NT2/D1 (cell line): Measurements from ENCODE around the gene KRTAP10-3.

Experiments
- DNase-seq: peaks from one replicate; pipeline ENCODE4 v3.0.0-alpha.2; 2011; ENCODE audit warnings: low read depth, low spot score
- H3K27me3 ChIP-seq: 2 replicates; pipeline ENCODE4 v1.6.0; 2011; ENCODE audit warnings: mild to moderate bottlenecking; ENCODE audit not compliant: insufficient read length, insufficient read depth
- H3K36me3 ChIP-seq: 2 replicates; pipeline ENCODE4 v1.6.1; 2011; ENCODE audit warnings: mild to moderate bottlenecking, low read length, mixed read lengths; ENCODE audit not compliant: insufficient read depth, insufficient read length
- H3K4me1 ChIP-seq: 2 replicates; pipeline ENCODE4 v1.5.1; 2011; ENCODE audit not compliant: insufficient read depth, insufficient read length
- H3K4me3 ChIP-seq: 2 replicates; pipeline ENCODE4 v1.5.1; 2011; ENCODE audit warnings: low read depth; ENCODE audit not compliant: insufficient read length
- H3K9ac ChIP-seq: 2 replicates; pipeline ENCODE4 v1.6.0; 2011; ENCODE audit warnings: low read depth; ENCODE audit not compliant: insufficient read length
- H3K9me3 ChIP-seq: 2 replicates; pipeline ENCODE4 v1.5.1; 2011; ENCODE audit warnings: mild to moderate bottlenecking, low read length; ENCODE audit not compliant: insufficient read depth
- SUZ12 ChIP-seq: IDR thresholded peaks from 2 replicates; pipeline ENCODE4 v1.6.1; 2011; ENCODE audit not compliant: insufficient read length, insufficient read depth; ENCODE audit errors: extremely low read depth
- YY1 ChIP-seq: IDR thresholded peaks from 2 replicates; pipeline ENCODE4 v1.6.1; 2011; ENCODE audit not compliant: insufficient read length, insufficient read depth
- ZNF274 ChIP-seq: IDR thresholded peaks from 2 replicates; pipeline ENCODE4 v1.6.1; 2011; ENCODE audit warnings: mild to moderate bottlenecking, low read depth, low read length

Gene KRTAP10-3

DNA sequence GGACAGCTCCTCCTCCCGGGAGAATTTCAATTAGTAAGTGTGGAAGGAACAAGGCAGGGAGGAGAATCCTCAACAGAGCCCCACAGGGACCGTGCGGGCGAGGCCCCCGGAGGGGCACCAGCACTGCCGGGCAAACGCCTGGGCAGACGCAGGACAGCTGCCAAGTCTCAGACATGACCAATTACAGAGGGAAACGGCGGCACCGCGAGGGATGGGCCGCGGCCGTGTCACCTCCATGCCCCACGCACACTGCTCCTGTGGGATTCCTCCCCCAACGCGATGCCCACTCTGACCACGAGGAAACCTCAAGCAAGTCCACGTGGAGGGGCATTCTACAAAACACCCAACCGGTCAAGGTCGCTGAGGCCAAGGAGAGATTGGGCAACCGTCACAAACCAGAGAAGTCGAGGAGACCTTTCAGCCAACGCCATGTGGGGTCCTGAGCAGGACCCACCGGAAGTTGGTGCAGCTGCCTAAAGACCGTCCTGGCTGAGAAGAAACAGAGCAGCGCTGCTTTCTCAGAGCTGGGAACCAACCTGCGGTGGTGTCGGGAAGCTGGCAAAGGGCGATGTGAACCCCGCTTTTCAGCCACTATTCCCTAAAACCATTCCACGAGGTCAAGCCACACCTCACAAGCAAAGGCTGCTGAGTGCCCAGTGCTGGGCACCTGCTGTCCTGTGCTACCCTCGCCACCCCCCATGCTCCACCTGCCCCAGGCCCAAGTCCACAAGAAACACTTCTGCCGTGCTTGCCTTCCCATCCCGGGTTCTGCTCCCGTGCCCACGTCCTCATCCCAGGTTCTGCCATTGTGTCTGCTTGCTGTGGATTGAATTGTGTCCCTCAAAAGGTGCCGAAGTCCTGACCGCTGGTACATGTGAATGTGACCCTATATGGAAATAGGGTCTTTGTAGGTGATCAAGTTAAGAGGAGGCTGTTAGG, 13.5 kb upstream of the KRTAP10-3 start:
- TF ChIP-seq ZNF274: no peak
- no peak for TF ChIP-seq SUZ12
- TF ChIP-seq YY1: no peak
- Histone ChIP-seq H3K27me3 (no peaks in the 10 kb centered on the region), H3K9ac (no peak overlapping the region), H3K9me3 (peaks cover 23% of the 10 kb centered on the region), H3K4me1 (peaks cover 3% of the 10 kb centered on the region), H3K36me3 (no peaks in the 10 kb centered on the region), H3K4me3 (no peak overlapping the region)
- DNase-seq: no peak

DNA sequence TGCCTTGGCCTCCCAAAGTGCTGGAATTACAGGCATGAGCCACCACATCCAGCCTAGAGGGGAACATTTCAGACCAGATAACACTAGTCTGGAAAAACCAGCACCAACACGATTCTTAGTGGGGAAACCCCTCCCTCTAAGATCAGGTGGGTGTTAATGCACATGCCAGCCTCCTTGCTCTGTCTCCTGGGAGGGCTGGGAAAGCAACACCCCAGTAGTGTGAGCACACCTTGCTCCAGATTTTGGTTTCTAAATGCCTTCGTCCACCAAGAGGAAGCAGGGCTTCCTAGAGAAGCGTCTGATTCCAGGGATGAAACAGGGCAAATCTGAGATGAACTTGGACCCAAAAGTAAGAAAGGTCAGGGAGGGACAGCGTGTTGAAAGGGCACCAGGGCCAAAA, 12.7 kb upstream of the KRTAP10-3 start:
- Histone ChIP-seq H3K4me1 (peaks cover 3% of the 10 kb centered on the region), H3K27me3 (no peaks in the 10 kb centered on the region), H3K9ac (no peak overlapping the region), H3K4me3 (no peak overlapping the region), H3K9me3 (peaks cover 16% of the 10 kb centered on the region; the same call in 1 of the 2 replicates), H3K36me3 (no peaks in the 10 kb centered on the region)
- DNase-seq: no peak
- no peak for TF ChIP-seq YY1

DNA sequence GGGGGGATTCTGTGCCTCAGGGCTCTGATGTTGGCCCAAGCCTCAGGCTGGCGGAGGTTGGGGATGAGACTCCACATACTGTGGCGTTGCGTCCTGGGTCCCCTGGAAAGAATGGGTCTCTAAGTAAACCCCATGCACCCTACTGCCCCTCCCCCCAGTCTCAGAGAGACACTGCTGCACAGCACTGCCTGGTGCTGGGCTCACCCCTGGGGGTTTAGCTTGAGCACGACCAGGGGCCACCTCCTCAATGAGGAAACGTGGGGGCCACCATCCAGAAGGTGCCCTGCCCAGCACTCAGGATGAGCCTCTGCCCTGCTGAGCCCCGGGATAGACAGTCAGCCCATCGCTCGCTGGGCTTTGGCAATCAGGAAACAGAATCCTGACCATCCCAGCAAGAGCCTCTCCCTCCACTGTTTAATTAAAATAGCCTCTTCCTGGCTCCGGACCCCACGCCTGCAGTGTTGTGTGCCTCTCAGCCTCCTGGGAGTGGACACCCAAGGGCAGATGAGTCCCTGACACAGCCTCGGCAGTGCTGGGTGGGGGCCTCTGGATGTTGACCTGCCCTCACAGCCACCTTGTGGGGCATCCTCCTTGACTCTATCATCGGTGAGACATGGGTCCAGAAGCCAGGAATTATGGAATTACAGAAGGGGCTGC, 11.4 kb upstream of the KRTAP10-3 start:
- H3K36me3 ChIP-seq: no peaks in the 10 kb centered on the region
- no peak for DNase-seq

DNA sequence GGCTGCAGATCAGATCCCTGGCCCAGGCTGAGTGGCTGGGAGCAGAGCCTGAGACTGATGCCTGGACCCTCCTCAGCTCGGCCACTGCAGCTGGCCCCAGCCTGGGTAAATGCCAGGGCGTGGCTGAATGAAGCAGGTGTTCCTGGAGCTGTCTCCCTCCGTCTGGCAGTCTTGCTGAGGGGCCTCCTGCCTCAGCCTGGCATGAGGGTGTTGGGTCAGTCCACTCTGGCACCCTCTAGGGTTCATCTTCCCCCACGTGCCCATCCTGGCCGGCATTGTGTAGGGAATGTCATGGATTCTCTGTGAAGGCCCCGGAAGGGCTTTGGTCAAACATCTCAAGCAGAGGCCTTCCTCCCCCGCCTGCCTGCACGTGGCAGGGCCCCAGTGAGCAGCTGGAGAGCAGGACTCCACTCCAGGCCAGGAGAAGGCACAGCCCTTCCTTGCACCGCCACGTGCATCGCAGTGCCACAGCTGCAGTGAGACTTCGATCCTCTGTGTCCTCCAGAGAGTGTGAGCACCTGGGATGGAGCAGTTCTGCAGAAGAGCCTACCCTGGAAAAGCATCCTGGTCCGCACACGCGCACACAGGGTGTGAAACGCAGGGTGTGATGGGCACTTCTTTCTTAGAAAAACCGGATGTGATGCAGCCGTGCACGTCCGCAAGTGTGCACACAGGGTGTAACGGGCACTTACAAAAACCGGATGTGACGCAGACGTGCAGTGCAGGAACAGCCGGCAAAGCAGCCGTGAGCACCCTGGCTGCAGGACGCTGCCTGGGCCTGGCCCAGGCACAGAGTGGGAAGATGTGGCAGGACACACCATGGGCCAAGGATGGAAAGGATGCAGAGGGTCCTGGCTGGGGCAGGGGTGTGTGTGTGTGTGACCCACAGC, 10.3 kb upstream of the KRTAP10-3 start:
- no peak overlapping the region for H3K4me3 ChIP-seq
- TF ChIP-seq ZNF274 (no peak), SUZ12 (no peak), YY1 (no peak)
- no peak for DNase-seq
- peaks cover 16% of the 10 kb centered on the region; the same call in 1 of the 2 replicates for H3K9me3 ChIP-seq
- H3K27me3 ChIP-seq: no peaks in the 10 kb centered on the region
- no peaks in the 10 kb centered on the region for H3K4me1 ChIP-seq
- no peak overlapping the region for H3K9ac ChIP-seq
- H3K36me3 ChIP-seq: no peaks in the 10 kb centered on the region

More for the DNA sequence above, 11.4 kb upstream of the KRTAP10-3 start:
- Histone ChIP-seq H3K9ac (no peak overlapping the region), H3K9me3 (peaks cover 16% of the 10 kb centered on the region; the same call in 1 of the 2 replicates), H3K4me1 (peaks cover 3% of the 10 kb centered on the region), H3K27me3 (no peaks in the 10 kb centered on the region), H3K4me3 (no peak overlapping the region)
- no peak for TF ChIP-seq SUZ12
- no peak for TF ChIP-seq ZNF274
- TF ChIP-seq YY1: no peak

DNA sequence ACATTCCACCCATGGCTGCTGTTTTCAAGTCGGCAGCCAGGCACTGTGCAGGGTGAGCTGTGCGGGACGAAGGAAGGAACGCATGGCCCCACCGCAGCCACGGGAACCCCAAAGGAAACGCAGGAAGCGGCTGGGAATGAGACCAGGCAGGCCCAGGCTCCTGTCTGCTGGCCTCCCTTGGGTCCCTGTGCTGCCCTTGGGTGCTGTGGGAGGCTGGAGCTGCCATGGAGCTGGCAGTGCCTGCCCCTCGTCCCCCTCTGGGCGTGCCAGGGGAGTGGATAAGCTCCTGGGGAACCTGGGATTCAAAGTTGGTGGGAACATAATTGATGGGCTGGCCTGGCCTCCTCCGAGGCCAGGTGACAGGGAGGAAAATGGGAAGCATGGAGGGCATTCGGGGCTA, 9.7 kb upstream of the KRTAP10-3 start:
- no peak for DNase-seq
- no peak for TF ChIP-seq SUZ12
- no peak for TF ChIP-seq ZNF274
- no peak for TF ChIP-seq YY1
- no peak overlapping the region for H3K4me3 ChIP-seq
- no peaks in the 10 kb centered on the region for H3K4me1 ChIP-seq
- no peaks in the 10 kb centered on the region for H3K36me3 ChIP-seq
- no peaks in the 10 kb centered on the region for H3K27me3 ChIP-seq
- no peak overlapping the region for H3K9ac ChIP-seq
- H3K9me3 ChIP-seq: peaks cover 16% of the 10 kb centered on the region

DNA sequence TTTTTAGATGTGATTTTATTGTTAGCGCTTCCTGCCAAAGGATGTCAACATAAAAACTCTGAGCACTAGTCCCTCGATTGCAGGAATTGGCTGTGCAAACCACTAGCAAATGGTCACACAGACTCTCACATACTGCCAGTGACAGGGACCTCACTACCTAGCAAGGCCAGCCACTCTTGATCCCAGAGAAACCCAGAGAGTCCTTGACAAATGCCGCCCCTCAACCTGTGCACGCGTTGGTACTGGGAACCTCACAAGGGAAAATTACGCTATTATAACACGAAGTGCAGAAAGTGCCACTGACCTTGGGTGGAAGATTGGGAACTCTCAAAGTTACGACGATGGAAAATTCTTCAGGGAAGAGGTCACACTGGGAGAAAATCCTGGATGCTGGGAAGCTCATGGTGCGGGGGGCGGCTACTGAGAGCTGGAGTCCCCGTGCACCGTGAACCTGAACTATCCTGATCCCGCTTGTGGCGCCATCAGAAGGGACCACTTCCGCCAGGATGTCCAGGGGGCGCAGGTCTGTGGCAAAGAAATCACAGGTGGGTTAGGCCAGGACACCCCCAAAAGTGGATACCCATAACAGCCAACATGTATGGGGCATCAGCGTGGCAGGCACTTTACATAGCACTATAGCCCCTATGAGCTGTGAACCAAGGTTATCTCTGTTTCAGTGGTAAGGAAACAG, 9.0 kb upstream of the KRTAP10-3 start:
- Histone ChIP-seq H3K4me1 (no peaks in the 10 kb centered on the region), H3K36me3 (no peaks in the 10 kb centered on the region), H3K4me3 (no peak overlapping the region), H3K27me3 (no peaks in the 10 kb centered on the region), H3K9me3 (peaks cover 23% of the 10 kb centered on the region), H3K9ac (no peak overlapping the region)
- no peak for TF ChIP-seq ZNF274
- no peak for TF ChIP-seq YY1
- TF ChIP-seq SUZ12: no peak
- DNase-seq: no peak
